NT2/D1 (cell line): ENCODE measurements around the gene CRTAC1.

Source experiments
- DNase-seq: peaks from one replicate; pipeline ENCODE4 v3.0.0-alpha.2; 2011; ENCODE audit warnings: low read depth, low spot score
- H3K27me3 ChIP-seq: 2 replicates; pipeline ENCODE4 v1.6.0; 2011; ENCODE audit warnings: mild to moderate bottlenecking; ENCODE audit not compliant: insufficient read length, insufficient read depth
- H3K36me3 ChIP-seq: 2 replicates; pipeline ENCODE4 v1.6.1; 2011; ENCODE audit warnings: mild to moderate bottlenecking, low read length, mixed read lengths; ENCODE audit not compliant: insufficient read depth, insufficient read length
- H3K4me1 ChIP-seq: 2 replicates; pipeline ENCODE4 v1.5.1; 2011; ENCODE audit not compliant: insufficient read depth, insufficient read length
- H3K4me3 ChIP-seq: 2 replicates; pipeline ENCODE4 v1.5.1; 2011; ENCODE audit warnings: low read depth; ENCODE audit not compliant: insufficient read length
- H3K9ac ChIP-seq: 2 replicates; pipeline ENCODE4 v1.6.0; 2011; ENCODE audit warnings: low read depth; ENCODE audit not compliant: insufficient read length
- H3K9me3 ChIP-seq: 2 replicates; pipeline ENCODE4 v1.5.1; 2011; ENCODE audit warnings: mild to moderate bottlenecking, low read length; ENCODE audit not compliant: insufficient read depth
- SUZ12 ChIP-seq: IDR thresholded peaks from 2 replicates; pipeline ENCODE4 v1.6.1; 2011; ENCODE audit not compliant: insufficient read length, insufficient read depth; ENCODE audit errors: extremely low read depth
- YY1 ChIP-seq: IDR thresholded peaks from 2 replicates; pipeline ENCODE4 v1.6.1; 2011; ENCODE audit not compliant: insufficient read length, insufficient read depth
- ZNF274 ChIP-seq: IDR thresholded peaks from 2 replicates; pipeline ENCODE4 v1.6.1; 2011; ENCODE audit warnings: mild to moderate bottlenecking, low read depth, low read length

Gene CRTAC1

GRCh38 chr10:97874332-97874731, 156.1 kb downstream of the CRTAC1 start:
- TF ChIP-seq SUZ12 (no peak), YY1 (no peak), ZNF274 (no peak)
- Histone ChIP-seq H3K4me1 (peaks cover 13% of the 10 kb centered on the region), H3K36me3 (no peaks in the 10 kb centered on the region), H3K9ac (no peak overlapping the region), H3K4me3 (no peak overlapping the region), H3K9me3 (no peaks in the 10 kb centered on the region), H3K27me3 (peaks cover 2% of the 10 kb centered on the region)
- no peak for DNase-seq

- Histone ChIP-seq H3K9me3 (no peaks in the 10 kb centered on the region), H3K36me3 (no peaks in the 10 kb centered on the region), H3K9ac (no peak overlapping the region), H3K4me3 (no peak overlapping the region), H3K4me1 (peaks cover 17% of the 10 kb centered on the region), H3K27me3 (peaks cover 2% of the 10 kb centered on the region)
- no peak for DNase-seq
- no peak for TF ChIP-seq ZNF274
- TF ChIP-seq YY1 = no peak
- no peak for TF ChIP-seq SUZ12
These were observed 156.9 kb downstream of the CRTAC1 start for GRCh38 chr10:97873569-97873968.

GRCh38 chr10:97870990-97871389, 159.4 kb downstream of the CRTAC1 start:
- Histone ChIP-seq H3K9ac (no peak overlapping the region), H3K4me1 (peaks cover 18% of the 10 kb centered on the region), H3K4me3 (no peak overlapping the region), H3K36me3 (no peaks in the 10 kb centered on the region), H3K27me3 (peaks cover 2% of the 10 kb centered on the region), H3K9me3 (no peaks in the 10 kb centered on the region)
- TF ChIP-seq YY1 (no peak), SUZ12 (no peak), ZNF274 (no peak)
- no peak for DNase-seq

GRCh38 chr10:97869091-97870042, 161.1 kb downstream of the CRTAC1 start:
- H3K9me3 ChIP-seq = no peaks in the 10 kb centered on the region
- no peaks in the 10 kb centered on the region for H3K36me3 ChIP-seq
- TF ChIP-seq ZNF274 (no peak), SUZ12 (no peak), YY1 (no peak)
- peaks cover 2% of the 10 kb centered on the region for H3K27me3 ChIP-seq
- H3K4me3 ChIP-seq = no peak overlapping the region
- peak; percentile 52 for DNase-seq
- peaks cover 15% of the 10 kb centered on the region for H3K4me1 ChIP-seq
- peak overlapping the region; percentile 65 for H3K9ac ChIP-seq

- Histone ChIP-seq H3K36me3 (no peaks in the 10 kb centered on the region), H3K4me1 (peaks cover 15% of the 10 kb centered on the region), H3K9ac (no peak overlapping the region), H3K4me3 (no peak overlapping the region), H3K9me3 (no peaks in the 10 kb centered on the region), H3K27me3 (no peaks in the 10 kb centered on the region)
- no peak for TF ChIP-seq YY1
- no peak for TF ChIP-seq ZNF274
- no peak for DNase-seq
These were observed 162.2 kb downstream of the CRTAC1 start for GRCh38 chr10:97868134-97868685.

GRCh38 chr10:97867220-97867800, 163.1 kb downstream of the CRTAC1 start:
- no peaks in the 10 kb centered on the region for H3K27me3 ChIP-seq
- TF ChIP-seq ZNF274 = no peak
- no peak for TF ChIP-seq SUZ12
- TF ChIP-seq YY1 = no peak
- H3K4me3 ChIP-seq = no peak overlapping the region
- no peaks in the 10 kb centered on the region for H3K9me3 ChIP-seq
- H3K9ac ChIP-seq = no peak overlapping the region
- no peaks in the 10 kb centered on the region for H3K36me3 ChIP-seq
- H3K4me1 ChIP-seq = peaks cover 15% of the 10 kb centered on the region
- no peak for DNase-seq

GRCh38 chr10:97866524-97867219, 163.7 kb downstream of the CRTAC1 start:
- Histone ChIP-seq H3K9ac (no peak overlapping the region), H3K4me3 (no peak overlapping the region), H3K4me1 (peaks cover 12% of the 10 kb centered on the region), H3K9me3 (no peaks in the 10 kb centered on the region), H3K36me3 (no peaks in the 10 kb centered on the region), H3K27me3 (no peaks in the 10 kb centered on the region)
- no peak for DNase-seq
- TF ChIP-seq SUZ12 (no peak), YY1 (no peak), ZNF274 (no peak)
